ENCODE measurements around the gene MAPKAPK2.

GRCh38 chr1:206668874-206669410, 15.8 kb upstream of the MAPKAPK2 start:
- TF ChIP-seq POLR2A (IDR thresholded peaks at IDR 0.05; ENCODE audit: low read length), result no peak
- no peak for TF ChIP-seq GATA1 (IDR thresholded peaks at IDR 0.05; ENCODE audit: low read depth, low read length)
